HG03571 (cell line): ENCODE results near the gene PRTFDC1.
A peak's percentile ranks its signal among the peaks of the same experiment; 100 is the strongest.
"Not testable (repeated sequence)": the region's sequence is repeated elsewhere in the genome, so short reads cannot be mapped to it uniquely, and the experiment has no call there.

Source experiments
- ATAC-seq: cut with Tn5 transposase; IDR thresholded peaks from one replicate; pipeline ENCODE4 v1.9.1; 2021; ENCODE audit not compliant: unreplicated experiment

Gene PRTFDC1

GRCh38 chr10:24952143-24952706, at the start of gene PRTFDC1:
Gene PRTFDC1 (minus strand): TSS chr10:24952606. CDS start chr10:24952575, 31 bp downstream.
- peak; percentile 19 for ATAC-seq

- ATAC-seq, result no peak
These were observed 45.6 kb upstream of the PRTFDC1 start for GRCh38 chr10:24998044-24998443.

- ATAC-seq, result no peak
These were observed 42.7 kb upstream of the PRTFDC1 start for GRCh38 chr10:24995072-24995471.

- no peak for ATAC-seq
These were observed 41.0 kb upstream of the PRTFDC1 start for GRCh38 chr10:24993237-24993958.

- no peak for ATAC-seq
These were observed 40.2 kb upstream of the PRTFDC1 start for GRCh38 chr10:24992512-24993133.

- ATAC-seq, result no peak
These were observed 38.9 kb upstream of the PRTFDC1 start for GRCh38 chr10:24991298-24991697.

- ATAC-seq, result no peak
These were observed 37.5 kb upstream of the PRTFDC1 start for GRCh38 chr10:24989867-24990266.

- no peak for ATAC-seq
These were observed 36.6 kb upstream of the PRTFDC1 start for GRCh38 chr10:24988831-24989640.

- ATAC-seq, result no peak
These were observed 32.5 kb upstream of the PRTFDC1 start for GRCh38 chr10:24984906-24985305.

GRCh38 chr10:24983946-24984345, 31.5 kb upstream of the PRTFDC1 start:
- ATAC-seq, result no peak

- no peak for ATAC-seq
These were observed 30.7 kb upstream of the PRTFDC1 start for GRCh38 chr10:24983130-24983529.

- no peak for ATAC-seq
These were observed 30.1 kb upstream of the PRTFDC1 start for GRCh38 chr10:24982319-24983112.

GRCh38 chr10:24981161-24981710, 28.8 kb upstream of the PRTFDC1 start:
- ATAC-seq, result no peak

GRCh38 chr10:24979685-24980084, 27.3 kb upstream of the PRTFDC1 start:
- no peak for ATAC-seq

- no peak for ATAC-seq
These were observed 22.6 kb upstream of the PRTFDC1 start for GRCh38 chr10:24974976-24975375.

GRCh38 chr10:24973163-24973562, 20.8 kb upstream of the PRTFDC1 start:
- no peak for ATAC-seq

GRCh38 chr10:24971374-24971773, 19.0 kb upstream of the PRTFDC1 start:
- ATAC-seq, result no peak

GRCh38 chr10:24969841-24970281, 17.5 kb upstream of the PRTFDC1 start:
- ATAC-seq, result no peak

GRCh38 chr10:24968951-24969350, 16.5 kb upstream of the PRTFDC1 start:
- not testable (repeated sequence) for ATAC-seq

GRCh38 chr10:24968349-24968748, 15.9 kb upstream of the PRTFDC1 start:
- no peak for ATAC-seq
